ENCODE results near the gene RHCG.

- TF ChIP-seq CTCF (IDR thresholded peaks at IDR 0.05) (no peak), POLR2A (IDR thresholded peaks at IDR 0.05) (no peak)
Measured at GRCh38 chr15:89489376-89489775, 7.0 kb downstream of the RHCG start.

Data from tibial nerve (tissue), 3 donors.